WTC11 (cell line): ENCODE data around the gene APOBEC3H. TPM values are rescaled to one million over a fixed set of nuclear protein-coding genes. Genes with fewer than 3 reads are reported as not detected.

Source experiments
- ATAC-seq: fragments of 200-7000 bp; cut with Tn5 transposase; 2 replicates; pipeline ENCODE4 v1.10.0; 2021; ENCODE audit warnings: mild to moderate bottlenecking, moderate library complexity
- CTCF ChIA-PET: fragments of 300-600 bp; sonication (Branson Sonifier 250); formaldehyde crosslinking; loops from one replicate; lab custom pipeline; 2021; ENCODE audit warnings: antibody characterized with exemption; lab: Charles Lee
- POLR2A ChIA-PET: fragments of 350-600 bp; sonication (Branson Sonifier 250); formaldehyde crosslinking; loops from one replicate; lab custom pipeline; 2021; ENCODE audit warnings: antibody characterized with exemption; lab: Charles Lee
- DNase-seq: peaks from one replicate; pipeline ENCODE4 v3.0.0; 2021; ENCODE audit warnings: low spot score
- H3K27ac Mint-ChIP-seq: 2 replicates; pipeline ENCODE4 v1.8.0; 2021; ENCODE audit warnings: mixed read lengths
- H3K27me3 Mint-ChIP-seq: 2 replicates; pipeline ENCODE4 v1.8.0; 2021; ENCODE audit warnings: low read depth, mild to moderate bottlenecking, moderate library complexity, mixed read lengths
- H3K36me3 Mint-ChIP-seq: 2 replicates; pipeline ENCODE4 v1.8.0; 2021; ENCODE audit warnings: mixed read lengths
- H3K4me1 Mint-ChIP-seq: 2 replicates; pipeline ENCODE4 v1.8.0; 2022; ENCODE audit warnings: mixed read lengths
- H3K4me3 Mint-ChIP-seq: 2 replicates; pipeline ENCODE4 v1.8.0; 2021; ENCODE audit warnings: mild to moderate bottlenecking, moderate library complexity, mixed read lengths
- H3K9me3 Mint-ChIP-seq: 2 replicates; pipeline ENCODE4 v1.8.0; 2021; ENCODE audit warnings: mixed read lengths
- CREB1 ChIP-seq: sonication (generic); formaldehyde crosslinking; IDR thresholded peaks from 2 replicates; pipeline ENCODE4 v1.8.0; 2023; ENCODE audit warnings: mild to moderate bottlenecking, missing genetic modification reagents
- CREM ChIP-seq: sonication (generic); formaldehyde crosslinking; IDR thresholded peaks from 2 replicates; pipeline ENCODE4 v1.8.1; 2022; ENCODE audit warnings: mild to moderate bottlenecking, missing genetic modification reagents, moderate library complexity
- IRF2 ChIP-seq: sonication (generic); formaldehyde crosslinking; IDR thresholded peaks from 2 replicates; pipeline ENCODE4 v1.8.0; 2022; ENCODE audit warnings: low read depth, missing genetic modification reagents, borderline replicate concordance
- JUN ChIP-seq: sonication (generic); formaldehyde crosslinking; IDR thresholded peaks from 2 replicates; pipeline ENCODE4 v1.8.0; 2023; ENCODE audit warnings: mild to moderate bottlenecking, missing genetic modification reagents
- NFATC4 ChIP-seq: fragments of 250-450 bp; sonication (Bioruptor Pico); IDR thresholded peaks from 2 replicates; pipeline ENCODE4 v1.9.0; 2021; ENCODE audit warnings: mild to moderate bottlenecking
- NFE2L1 ChIP-seq: sonication (generic); formaldehyde crosslinking; IDR thresholded peaks from 2 replicates; pipeline ENCODE4 v1.8.1; 2023; ENCODE audit warnings: missing genetic modification reagents
- NR2C2 ChIP-seq: sonication (generic); formaldehyde crosslinking; IDR thresholded peaks from 2 replicates; pipeline ENCODE4 v1.8.0; 2022; ENCODE audit warnings: mild to moderate bottlenecking, missing genetic modification reagents
- TCF7 ChIP-seq: sonication (generic); formaldehyde crosslinking; IDR thresholded peaks from 2 replicates; pipeline ENCODE4 v1.8.0; 2022; ENCODE audit warnings: mild to moderate bottlenecking, low read depth, missing genetic modification reagents, moderate library complexity
- TEAD1 ChIP-seq: sonication (generic); formaldehyde crosslinking; IDR thresholded peaks from 2 replicates; pipeline ENCODE4 v1.8.0; 2022; ENCODE audit warnings: mild to moderate bottlenecking, missing genetic modification reagents
- ZNF396 ChIP-seq: fragments of 250-450 bp; sonication (Bioruptor Pico); IDR thresholded peaks from 2 replicates; pipeline ENCODE4 v1.8.0; 2021; ENCODE audit warnings: mild to moderate bottlenecking, moderate library complexity, borderline replicate concordance
- total RNA-seq: library from RNA; stranded (reverse); gene quantifications from 3 replicates; pipeline ENCODE4 v1.2.3, GENCODE V29; 2021
- TF ChIP-seq, protein P1 (sequence below): sonication (generic); formaldehyde crosslinking; IDR thresholded peaks from 2 replicates; pipeline ENCODE4 v1.8.1; 2022; ENCODE audit warnings: missing genetic modification reagents, borderline replicate concordance
- TF ChIP-seq, protein P2 (sequence below): fragments of 250-450 bp; sonication (Bioruptor Pico); IDR thresholded peaks from 2 replicates; pipeline ENCODE4 v1.9.0; 2021; ENCODE audit warnings: mild to moderate bottlenecking, borderline replicate concordance
- TF ChIP-seq, protein P3 (sequence below): sonication (generic); formaldehyde crosslinking; IDR thresholded peaks from 2 replicates; pipeline ENCODE4 v1.8.0; 2022; ENCODE audit warnings: mild to moderate bottlenecking, missing genetic modification reagents
- TF ChIP-seq, protein P4 (sequence below): sonication (generic); formaldehyde crosslinking; IDR thresholded peaks from 2 replicates; pipeline ENCODE4 v1.8.1; 2022; ENCODE audit warnings: low read depth, missing genetic modification reagents, borderline replicate concordance
- TF ChIP-seq, protein P5 (sequence below): sonication (generic); formaldehyde crosslinking; IDR thresholded peaks from 2 replicates; pipeline ENCODE4 v1.8.1; 2023; ENCODE audit warnings: mild to moderate bottlenecking, missing genetic modification reagents, borderline replicate concordance
- TF ChIP-seq, protein P6 (sequence below): fragments of 250-450 bp; sonication (Bioruptor Pico); IDR thresholded peaks from 2 replicates; pipeline ENCODE4 v1.9.0; 2021; ENCODE audit warnings: mild to moderate bottlenecking
- TF ChIP-seq, protein P7 (sequence below): sonication (generic); formaldehyde crosslinking; IDR thresholded peaks from 2 replicates; pipeline ENCODE4 v1.8.0; 2023; ENCODE audit warnings: missing genetic modification reagents, mild to moderate bottlenecking, borderline replicate concordance

APOBEC3H gene
- total RNA-seq, 1 experiment from 2014 or later: 0.42 TPM

DNA sequence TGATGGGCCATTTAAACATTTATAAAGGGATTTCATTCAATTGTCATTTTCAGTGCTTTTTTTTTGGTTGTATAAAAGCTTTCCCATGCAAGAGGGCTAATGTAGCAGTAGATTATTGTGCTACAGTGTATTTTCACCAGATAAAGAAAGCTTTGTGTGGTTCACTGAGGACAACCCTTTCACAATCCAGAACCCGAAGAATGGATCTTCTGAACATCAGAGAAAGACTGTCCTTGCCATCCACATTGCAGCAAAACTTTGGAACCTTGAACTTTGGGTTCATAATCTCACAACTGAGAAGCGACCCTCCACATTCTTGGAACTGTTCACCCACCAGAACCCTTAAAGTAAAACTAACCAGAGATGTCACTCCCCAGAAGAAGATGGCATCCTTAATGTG, 9.3 kb downstream of the APOBEC3H start:
- peaks cover 6% of the 10 kb centered on the region for H3K27me3 Mint-ChIP-seq
- no peak overlapping the region for H3K4me3 Mint-ChIP-seq
- ChIA-PET POLR2A (no interaction called here), CTCF (no interaction called here)
- no peak for DNase-seq
- no peak for ATAC-seq
- H3K9me3 Mint-ChIP-seq: no peaks in the 10 kb centered on the region
- no peak for TF ChIP-seq CREM
- TF ChIP-seq, protein P1, sequence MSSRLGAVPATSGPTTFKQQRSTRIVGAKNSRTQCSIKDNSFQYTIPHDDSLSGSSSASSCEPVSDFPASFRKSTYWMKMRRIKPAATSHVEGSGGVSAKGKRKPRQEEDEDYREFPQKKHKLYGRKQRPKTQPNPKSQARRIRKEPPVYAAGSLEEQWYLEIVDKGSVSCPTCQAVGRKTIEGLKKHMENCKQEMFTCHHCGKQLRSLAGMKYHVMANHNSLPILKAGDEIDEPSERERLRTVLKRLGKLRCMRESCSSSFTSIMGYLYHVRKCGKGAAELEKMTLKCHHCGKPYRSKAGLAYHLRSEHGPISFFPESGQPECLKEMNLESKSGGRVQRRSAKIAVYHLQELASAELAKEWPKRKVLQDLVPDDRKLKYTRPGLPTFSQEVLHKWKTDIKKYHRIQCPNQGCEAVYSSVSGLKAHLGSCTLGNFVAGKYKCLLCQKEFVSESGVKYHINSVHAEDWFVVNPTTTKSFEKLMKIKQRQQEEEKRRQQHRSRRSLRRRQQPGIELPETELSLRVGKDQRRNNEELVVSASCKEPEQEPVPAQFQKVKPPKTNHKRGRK (CRISPR knock-in tag): no peak
- TF ChIP-seq CREB1 (CRISPR knock-in tag): no peak
- TF ChIP-seq, protein P2, sequence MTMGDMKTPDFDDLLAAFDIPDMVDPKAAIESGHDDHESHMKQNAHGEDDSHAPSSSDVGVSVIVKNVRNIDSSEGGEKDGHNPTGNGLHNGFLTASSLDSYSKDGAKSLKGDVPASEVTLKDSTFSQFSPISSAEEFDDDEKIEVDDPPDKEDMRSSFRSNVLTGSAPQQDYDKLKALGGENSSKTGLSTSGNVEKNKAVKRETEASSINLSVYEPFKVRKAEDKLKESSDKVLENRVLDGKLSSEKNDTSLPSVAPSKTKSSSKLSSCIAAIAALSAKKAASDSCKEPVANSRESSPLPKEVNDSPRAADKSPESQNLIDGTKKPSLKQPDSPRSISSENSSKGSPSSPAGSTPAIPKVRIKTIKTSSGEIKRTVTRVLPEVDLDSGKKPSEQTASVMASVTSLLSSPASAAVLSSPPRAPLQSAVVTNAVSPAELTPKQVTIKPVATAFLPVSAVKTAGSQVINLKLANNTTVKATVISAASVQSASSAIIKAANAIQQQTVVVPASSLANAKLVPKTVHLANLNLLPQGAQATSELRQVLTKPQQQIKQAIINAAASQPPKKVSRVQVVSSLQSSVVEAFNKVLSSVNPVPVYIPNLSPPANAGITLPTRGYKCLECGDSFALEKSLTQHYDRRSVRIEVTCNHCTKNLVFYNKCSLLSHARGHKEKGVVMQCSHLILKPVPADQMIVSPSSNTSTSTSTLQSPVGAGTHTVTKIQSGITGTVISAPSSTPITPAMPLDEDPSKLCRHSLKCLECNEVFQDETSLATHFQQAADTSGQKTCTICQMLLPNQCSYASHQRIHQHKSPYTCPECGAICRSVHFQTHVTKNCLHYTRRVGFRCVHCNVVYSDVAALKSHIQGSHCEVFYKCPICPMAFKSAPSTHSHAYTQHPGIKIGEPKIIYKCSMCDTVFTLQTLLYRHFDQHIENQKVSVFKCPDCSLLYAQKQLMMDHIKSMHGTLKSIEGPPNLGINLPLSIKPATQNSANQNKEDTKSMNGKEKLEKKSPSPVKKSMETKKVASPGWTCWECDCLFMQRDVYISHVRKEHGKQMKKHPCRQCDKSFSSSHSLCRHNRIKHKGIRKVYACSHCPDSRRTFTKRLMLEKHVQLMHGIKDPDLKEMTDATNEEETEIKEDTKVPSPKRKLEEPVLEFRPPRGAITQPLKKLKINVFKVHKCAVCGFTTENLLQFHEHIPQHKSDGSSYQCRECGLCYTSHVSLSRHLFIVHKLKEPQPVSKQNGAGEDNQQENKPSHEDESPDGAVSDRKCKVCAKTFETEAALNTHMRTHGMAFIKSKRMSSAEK (CRISPR knock-in tag): no peak
- TF ChIP-seq TCF7 (CRISPR knock-in tag): no peak
- TF ChIP-seq, protein P3, sequence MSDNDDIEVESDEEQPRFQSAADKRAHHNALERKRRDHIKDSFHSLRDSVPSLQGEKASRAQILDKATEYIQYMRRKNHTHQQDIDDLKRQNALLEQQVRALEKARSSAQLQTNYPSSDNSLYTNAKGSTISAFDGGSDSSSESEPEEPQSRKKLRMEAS: no peak
- TF ChIP-seq NR2C2 (CRISPR knock-in tag): no peak
- TF ChIP-seq, protein P4, sequence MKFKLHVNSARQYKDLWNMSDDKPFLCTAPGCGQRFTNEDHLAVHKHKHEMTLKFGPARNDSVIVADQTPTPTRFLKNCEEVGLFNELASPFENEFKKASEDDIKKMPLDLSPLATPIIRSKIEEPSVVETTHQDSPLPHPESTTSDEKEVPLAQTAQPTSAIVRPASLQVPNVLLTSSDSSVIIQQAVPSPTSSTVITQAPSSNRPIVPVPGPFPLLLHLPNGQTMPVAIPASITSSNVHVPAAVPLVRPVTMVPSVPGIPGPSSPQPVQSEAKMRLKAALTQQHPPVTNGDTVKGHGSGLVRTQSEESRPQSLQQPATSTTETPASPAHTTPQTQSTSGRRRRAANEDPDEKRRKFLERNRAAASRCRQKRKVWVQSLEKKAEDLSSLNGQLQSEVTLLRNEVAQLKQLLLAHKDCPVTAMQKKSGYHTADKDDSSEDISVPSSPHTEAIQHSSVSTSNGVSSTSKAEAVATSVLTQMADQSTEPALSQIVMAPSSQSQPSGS: no peak
- no peaks in the 10 kb centered on the region for H3K36me3 Mint-ChIP-seq
- peaks cover 16% of the 10 kb centered on the region for H3K4me1 Mint-ChIP-seq
- no peak overlapping the region for H3K27ac Mint-ChIP-seq

DNA sequence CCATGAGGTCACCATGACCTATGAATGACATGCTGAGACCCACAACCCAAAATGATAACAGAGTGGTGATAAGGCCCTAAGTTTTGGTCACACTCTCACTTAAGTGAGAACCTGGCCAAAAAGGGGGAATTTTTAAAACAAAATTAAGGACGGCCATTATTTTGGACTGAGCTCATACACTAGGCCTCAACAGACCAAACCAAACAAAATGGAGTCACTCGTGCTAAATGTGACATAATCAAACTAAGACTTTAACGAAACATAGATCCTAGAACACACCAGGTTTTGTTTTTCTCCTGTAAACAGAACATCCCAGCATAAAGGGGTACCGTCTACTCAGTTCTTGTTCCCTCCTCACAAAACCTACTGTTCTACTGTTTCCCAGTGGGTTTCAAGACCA, 11.4 kb downstream of the APOBEC3H start:
- no peak for ATAC-seq
- peaks cover 15% of the 10 kb centered on the region for H3K4me1 Mint-ChIP-seq
- no peak for DNase-seq
- ChIA-PET POLR2A (no interaction called here), CTCF (no interaction called here)
- no peaks in the 10 kb centered on the region for H3K36me3 Mint-ChIP-seq
- H3K27ac Mint-ChIP-seq: no peak overlapping the region
- H3K4me3 Mint-ChIP-seq: no peak overlapping the region
- no peaks in the 10 kb centered on the region for H3K9me3 Mint-ChIP-seq
- H3K27me3 Mint-ChIP-seq: peaks cover 12% of the 10 kb centered on the region
- TF ChIP-seq IRF2: no peak
- TF ChIP-seq JUN (CRISPR knock-in tag): no peak
- TF ChIP-seq, protein P5, sequence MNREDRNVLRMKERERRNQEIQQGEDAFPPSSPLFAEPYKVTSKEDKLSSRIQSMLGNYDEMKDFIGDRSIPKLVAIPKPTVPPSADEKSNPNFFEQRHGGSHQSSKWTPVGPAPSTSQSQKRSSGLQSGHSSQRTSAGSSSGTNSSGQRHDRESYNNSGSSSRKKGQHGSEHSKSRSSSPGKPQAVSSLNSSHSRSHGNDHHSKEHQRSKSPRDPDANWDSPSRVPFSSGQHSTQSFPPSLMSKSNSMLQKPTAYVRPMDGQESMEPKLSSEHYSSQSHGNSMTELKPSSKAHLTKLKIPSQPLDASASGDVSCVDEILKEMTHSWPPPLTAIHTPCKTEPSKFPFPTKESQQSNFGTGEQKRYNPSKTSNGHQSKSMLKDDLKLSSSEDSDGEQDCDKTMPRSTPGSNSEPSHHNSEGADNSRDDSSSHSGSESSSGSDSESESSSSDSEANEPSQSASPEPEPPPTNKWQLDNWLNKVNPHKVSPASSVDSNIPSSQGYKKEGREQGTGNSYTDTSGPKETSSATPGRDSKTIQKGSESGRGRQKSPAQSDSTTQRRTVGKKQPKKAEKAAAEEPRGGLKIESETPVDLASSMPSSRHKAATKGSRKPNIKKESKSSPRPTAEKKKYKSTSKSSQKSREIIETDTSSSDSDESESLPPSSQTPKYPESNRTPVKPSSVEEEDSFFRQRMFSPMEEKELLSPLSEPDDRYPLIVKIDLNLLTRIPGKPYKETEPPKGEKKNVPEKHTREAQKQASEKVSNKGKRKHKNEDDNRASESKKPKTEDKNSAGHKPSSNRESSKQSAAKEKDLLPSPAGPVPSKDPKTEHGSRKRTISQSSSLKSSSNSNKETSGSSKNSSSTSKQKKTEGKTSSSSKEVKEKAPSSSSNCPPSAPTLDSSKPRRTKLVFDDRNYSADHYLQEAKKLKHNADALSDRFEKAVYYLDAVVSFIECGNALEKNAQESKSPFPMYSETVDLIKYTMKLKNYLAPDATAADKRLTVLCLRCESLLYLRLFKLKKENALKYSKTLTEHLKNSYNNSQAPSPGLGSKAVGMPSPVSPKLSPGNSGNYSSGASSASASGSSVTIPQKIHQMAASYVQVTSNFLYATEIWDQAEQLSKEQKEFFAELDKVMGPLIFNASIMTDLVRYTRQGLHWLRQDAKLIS (CRISPR knock-in tag): no peak
- TF ChIP-seq, protein P6, sequence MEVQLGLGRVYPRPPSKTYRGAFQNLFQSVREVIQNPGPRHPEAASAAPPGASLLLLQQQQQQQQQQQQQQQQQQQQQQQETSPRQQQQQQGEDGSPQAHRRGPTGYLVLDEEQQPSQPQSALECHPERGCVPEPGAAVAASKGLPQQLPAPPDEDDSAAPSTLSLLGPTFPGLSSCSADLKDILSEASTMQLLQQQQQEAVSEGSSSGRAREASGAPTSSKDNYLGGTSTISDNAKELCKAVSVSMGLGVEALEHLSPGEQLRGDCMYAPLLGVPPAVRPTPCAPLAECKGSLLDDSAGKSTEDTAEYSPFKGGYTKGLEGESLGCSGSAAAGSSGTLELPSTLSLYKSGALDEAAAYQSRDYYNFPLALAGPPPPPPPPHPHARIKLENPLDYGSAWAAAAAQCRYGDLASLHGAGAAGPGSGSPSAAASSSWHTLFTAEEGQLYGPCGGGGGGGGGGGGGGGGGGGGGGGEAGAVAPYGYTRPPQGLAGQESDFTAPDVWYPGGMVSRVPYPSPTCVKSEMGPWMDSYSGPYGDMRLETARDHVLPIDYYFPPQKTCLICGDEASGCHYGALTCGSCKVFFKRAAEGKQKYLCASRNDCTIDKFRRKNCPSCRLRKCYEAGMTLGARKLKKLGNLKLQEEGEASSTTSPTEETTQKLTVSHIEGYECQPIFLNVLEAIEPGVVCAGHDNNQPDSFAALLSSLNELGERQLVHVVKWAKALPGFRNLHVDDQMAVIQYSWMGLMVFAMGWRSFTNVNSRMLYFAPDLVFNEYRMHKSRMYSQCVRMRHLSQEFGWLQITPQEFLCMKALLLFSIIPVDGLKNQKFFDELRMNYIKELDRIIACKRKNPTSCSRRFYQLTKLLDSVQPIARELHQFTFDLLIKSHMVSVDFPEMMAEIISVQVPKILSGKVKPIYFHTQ (CRISPR knock-in tag): no peak
- TF ChIP-seq NFATC4 (CRISPR knock-in tag): no peak
- TF ChIP-seq, protein P7, sequence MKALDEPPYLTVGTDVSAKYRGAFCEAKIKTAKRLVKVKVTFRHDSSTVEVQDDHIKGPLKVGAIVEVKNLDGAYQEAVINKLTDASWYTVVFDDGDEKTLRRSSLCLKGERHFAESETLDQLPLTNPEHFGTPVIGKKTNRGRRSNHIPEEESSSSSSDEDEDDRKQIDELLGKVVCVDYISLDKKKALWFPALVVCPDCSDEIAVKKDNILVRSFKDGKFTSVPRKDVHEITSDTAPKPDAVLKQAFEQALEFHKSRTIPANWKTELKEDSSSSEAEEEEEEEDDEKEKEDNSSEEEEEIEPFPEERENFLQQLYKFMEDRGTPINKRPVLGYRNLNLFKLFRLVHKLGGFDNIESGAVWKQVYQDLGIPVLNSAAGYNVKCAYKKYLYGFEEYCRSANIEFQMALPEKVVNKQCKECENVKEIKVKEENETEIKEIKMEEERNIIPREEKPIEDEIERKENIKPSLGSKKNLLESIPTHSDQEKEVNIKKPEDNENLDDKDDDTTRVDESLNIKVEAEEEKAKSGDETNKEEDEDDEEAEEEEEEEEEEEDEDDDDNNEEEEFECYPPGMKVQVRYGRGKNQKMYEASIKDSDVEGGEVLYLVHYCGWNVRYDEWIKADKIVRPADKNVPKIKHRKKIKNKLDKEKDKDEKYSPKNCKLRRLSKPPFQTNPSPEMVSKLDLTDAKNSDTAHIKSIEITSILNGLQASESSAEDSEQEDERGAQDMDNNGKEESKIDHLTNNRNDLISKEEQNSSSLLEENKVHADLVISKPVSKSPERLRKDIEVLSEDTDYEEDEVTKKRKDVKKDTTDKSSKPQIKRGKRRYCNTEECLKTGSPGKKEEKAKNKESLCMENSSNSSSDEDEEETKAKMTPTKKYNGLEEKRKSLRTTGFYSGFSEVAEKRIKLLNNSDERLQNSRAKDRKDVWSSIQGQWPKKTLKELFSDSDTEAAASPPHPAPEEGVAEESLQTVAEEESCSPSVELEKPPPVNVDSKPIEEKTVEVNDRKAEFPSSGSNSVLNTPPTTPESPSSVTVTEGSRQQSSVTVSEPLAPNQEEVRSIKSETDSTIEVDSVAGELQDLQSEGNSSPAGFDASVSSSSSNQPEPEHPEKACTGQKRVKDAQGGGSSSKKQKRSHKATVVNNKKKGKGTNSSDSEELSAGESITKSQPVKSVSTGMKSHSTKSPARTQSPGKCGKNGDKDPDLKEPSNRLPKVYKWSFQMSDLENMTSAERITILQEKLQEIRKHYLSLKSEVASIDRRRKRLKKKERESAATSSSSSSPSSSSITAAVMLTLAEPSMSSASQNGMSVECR (CRISPR knock-in tag): no peak
- no peak for TF ChIP-seq TEAD1
- TF ChIP-seq ZNF396 (CRISPR knock-in tag): no peak
- TF ChIP-seq NFE2L1 (CRISPR knock-in tag): no peak
